Transverse colon (tissue), 4 donors: ENCODE results near the gene BCL2L13.
A peak's percentile ranks its signal among the peaks of the same experiment; 100 is the strongest.

Experiments
- POLR2A ChIP-seq: fragments of 450-650 bp; IDR thresholded peaks from one replicate; pipeline ENCODE4 v1.6.1; 2016; ENCODE audit warnings: antibody characterized with exemption, mild to moderate bottlenecking, moderate library complexity
- POLR2AphosphoS5 ChIP-seq, 3 donors: sonication (generic); formaldehyde crosslinking; IDR thresholded peaks; one replicate each; pipeline ENCODE4 v1.6.1; 2016; ENCODE audit warnings: antibody characterized with exemption in 3 of 3
- TF ChIP-seq, protein P1 (sequence below), 5 experiments: fragments of 200-600 bp in 3 of 5; fragments of 450-650 bp in 2 of 5; sonication (generic) in 3 of 5; IDR thresholded peaks; 1 replicate in 2 of 5; 2 replicates in 3 of 5; pipeline ENCODE4 v1.5.1; 2016 to 2017; ENCODE audit warnings: antibody characterized with exemption in 5 of 5, inconsistent platforms in 3 of 5, mild to moderate bottlenecking in 2 of 5, moderate library complexity in 1 of 5

DNA sequence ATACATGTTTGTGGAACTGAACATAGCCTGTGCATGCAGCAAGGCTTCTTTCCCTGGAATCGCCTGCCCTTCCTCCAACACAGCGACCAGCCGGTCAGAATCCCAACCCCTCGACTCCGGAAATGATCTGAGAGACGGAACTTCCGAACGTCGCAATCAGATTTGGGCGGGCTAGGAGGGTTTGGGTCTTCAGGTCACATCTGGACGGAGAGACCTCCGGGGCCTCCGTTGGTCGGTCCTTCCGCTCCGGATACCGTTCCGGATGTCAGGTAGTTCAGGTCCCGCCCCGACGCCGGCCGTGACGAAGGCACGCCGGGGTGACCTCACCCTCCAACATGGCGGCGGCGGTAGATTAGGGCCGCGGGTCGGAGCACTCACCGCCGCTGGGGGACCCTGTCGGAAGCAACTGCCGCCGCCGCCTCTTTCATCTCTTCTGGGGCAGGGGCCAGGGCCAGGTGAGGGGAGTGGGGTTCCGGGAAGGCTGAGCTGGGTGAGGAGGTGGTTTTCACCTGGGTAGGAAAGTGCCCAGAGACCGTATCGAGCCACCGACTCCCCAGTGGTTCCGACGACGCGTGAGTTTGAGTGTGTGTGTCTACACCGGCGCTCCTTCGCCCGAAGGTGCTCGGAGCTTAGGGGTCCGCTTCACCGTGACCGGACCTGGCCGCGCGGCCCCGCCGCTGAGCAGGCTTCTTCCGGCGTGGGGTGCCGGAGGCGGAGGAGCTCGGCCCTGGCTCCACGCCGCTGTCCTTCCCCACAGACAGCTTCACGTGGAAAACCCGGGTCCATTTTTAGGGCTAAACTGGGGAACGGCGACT is at the start of gene BCL2L13:
- TF ChIP-seq POLR2AphosphoS5 (IDR thresholded peaks at IDR 0.05) = peak; percentile 98 to 99 (median 98)
- TF ChIP-seq, protein P1, sequence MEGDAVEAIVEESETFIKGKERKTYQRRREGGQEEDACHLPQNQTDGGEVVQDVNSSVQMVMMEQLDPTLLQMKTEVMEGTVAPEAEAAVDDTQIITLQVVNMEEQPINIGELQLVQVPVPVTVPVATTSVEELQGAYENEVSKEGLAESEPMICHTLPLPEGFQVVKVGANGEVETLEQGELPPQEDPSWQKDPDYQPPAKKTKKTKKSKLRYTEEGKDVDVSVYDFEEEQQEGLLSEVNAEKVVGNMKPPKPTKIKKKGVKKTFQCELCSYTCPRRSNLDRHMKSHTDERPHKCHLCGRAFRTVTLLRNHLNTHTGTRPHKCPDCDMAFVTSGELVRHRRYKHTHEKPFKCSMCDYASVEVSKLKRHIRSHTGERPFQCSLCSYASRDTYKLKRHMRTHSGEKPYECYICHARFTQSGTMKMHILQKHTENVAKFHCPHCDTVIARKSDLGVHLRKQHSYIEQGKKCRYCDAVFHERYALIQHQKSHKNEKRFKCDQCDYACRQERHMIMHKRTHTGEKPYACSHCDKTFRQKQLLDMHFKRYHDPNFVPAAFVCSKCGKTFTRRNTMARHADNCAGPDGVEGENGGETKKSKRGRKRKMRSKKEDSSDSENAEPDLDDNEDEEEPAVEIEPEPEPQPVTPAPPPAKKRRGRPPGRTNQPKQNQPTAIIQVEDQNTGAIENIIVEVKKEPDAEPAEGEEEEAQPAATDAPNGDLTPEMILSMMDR (IDR thresholded peaks at IDR 0.05) = peak in 1 of 5 experiments; percentile 9
- peak; percentile 99 for TF ChIP-seq POLR2A
